ENCODE data around the gene CAP2.
"Not testable (repeated sequence)": the region's sequence is repeated elsewhere in the genome, so short reads cannot be mapped to it uniquely, and the experiment has no call there.

The CAP2 gene

DNA sequence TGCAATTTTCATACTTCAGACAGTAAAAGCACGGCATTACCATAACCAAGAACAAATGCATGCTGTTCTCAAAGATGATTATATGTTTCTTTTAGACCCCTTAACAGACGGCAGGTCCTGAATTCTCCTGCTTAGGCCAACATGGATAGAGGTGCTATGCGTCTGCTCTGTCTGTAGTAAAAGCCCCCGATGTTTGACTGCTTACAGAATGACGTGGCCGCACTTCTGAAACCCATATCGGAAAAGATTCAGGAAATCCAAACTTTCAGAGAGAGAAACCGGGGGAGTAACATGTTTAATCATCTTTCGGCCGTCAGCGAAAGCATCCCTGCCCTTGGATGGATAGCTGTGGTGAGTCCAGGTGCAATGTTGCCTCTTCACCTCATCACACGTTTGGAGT, 113.6 kb downstream of the CAP2 start:
- DNase-seq, result no peak

- DNase-seq, result no peak
Measured at GRCh38 chr6:17511084-17511483, 117.7 kb downstream of the CAP2 start.

DNA sequence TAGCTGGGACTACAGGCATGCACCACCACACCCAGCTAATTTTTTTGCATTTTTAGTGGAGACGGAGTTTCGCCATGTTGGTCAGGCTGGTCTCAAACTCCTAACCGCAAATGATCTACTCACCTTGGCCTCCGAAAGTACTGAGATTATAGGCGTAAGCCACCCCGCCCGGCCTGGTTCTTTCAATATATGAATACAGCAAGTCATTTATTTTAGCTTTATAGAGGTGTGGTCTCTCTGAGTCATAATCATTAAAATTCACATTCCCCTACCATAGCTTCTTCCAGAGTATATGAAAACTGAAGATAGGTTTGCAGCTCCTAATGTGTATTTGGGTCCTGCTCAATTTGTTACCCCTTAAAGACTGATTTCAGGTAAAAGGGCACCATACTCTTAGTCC, 118.2 kb downstream of the CAP2 start:
- no peak for DNase-seq

GRCh38 chr6:17519120-17519519, 125.7 kb downstream of the CAP2 start:
- no peak for DNase-seq

- no peak for DNase-seq
Measured at GRCh38 chr6:17525637-17526036, 132.2 kb downstream of the CAP2 start.

- no peak for DNase-seq
Measured at GRCh38 chr6:17527076-17527475, 133.7 kb downstream of the CAP2 start.

GRCh38 chr6:17530321-17530835, 137.0 kb downstream of the CAP2 start:
- no peak for DNase-seq

DNA sequence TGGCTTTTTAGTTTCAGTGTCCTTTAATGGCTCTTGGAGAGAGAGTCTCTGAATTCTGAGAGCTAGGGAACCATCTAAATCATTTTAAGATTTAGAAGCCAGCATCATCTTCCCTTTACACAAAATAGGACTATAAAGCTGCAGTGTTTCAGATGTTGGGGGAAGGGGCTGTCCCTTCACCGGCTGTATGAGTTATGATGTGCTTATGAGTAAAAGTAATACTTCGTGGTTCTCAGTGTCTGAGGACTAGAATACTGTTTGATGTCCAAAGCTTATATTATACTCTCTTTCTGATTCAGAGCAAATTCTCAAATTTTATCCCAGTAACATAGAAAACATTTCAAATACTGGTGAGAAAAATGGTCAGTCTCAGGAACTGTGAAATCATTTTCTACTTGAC, 143.2 kb downstream of the CAP2 start:
- DNase-seq, result no peak

DNA sequence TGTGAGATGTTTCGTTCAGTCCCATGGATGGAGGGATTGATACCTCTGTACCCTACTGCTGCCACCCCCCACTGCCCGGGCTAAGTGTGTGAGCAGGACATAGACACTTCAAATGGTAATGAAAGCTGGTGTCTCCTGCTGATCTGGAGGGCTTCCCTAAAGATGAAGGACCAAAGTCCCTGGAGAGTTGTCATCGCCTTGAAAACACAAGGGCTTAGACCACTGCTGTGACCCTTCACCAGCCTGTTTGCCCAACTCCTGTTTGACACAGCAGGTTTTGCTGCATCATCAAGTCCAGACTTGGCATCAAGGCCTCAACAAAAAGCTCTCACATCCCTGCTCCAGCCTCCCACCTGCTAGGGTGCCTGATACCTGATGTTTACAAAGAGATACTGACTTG, 148.8 kb downstream of the CAP2 start:
- no peak for DNase-seq

DNA sequence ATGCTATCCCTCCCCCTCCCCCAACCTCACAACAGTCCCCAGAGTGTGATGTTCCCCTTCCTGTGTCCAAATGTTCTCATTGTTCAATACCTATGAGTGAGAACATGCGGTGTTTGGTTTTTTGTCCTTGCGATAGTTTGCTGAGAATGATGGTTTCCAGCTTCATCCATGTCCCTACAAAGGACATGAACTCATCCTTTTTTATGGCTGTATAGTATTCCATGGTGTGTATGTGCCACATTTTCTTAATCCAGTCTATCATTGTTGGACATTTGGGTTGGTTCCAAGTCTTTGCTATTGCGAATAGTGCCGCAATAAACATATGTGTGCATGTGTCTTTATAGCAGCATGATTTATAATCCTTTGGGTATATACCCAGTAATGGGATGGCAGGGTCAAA, 152.3 kb downstream of the CAP2 start:
- DNase-seq, result not testable (repeated sequence)

DNA sequence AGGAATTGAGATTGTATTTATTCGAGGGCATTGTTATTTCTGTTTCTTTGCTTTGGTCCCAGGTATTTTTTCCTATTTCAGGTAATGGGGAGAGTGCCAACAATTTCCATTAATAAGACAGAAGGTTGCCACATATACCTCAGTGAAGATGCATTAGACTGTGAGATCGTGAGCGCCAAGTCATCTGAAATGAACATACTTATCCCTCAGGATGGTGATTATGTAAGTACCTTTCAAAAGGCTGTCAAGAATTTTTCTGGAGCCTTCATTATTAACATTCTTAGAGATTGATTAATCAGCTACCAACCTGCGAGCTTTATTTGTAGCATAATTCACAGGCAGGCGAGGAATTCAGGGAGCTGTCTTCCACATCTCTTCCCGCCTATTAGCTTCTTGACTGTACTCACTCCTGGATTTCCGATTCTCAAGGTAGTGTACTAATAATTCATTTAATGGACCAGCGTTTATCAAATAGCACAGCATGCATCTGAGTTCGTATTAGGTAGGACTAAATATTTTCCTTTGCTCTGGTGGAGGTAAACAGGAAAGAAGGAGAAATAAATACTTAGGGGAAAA, 158.1 kb downstream of the CAP2 start:
- DNase-seq, result no peak

- no peak for DNase-seq
Measured at GRCh38 chr6:17552861-17553260, 159.5 kb downstream of the CAP2 start.

DNA sequence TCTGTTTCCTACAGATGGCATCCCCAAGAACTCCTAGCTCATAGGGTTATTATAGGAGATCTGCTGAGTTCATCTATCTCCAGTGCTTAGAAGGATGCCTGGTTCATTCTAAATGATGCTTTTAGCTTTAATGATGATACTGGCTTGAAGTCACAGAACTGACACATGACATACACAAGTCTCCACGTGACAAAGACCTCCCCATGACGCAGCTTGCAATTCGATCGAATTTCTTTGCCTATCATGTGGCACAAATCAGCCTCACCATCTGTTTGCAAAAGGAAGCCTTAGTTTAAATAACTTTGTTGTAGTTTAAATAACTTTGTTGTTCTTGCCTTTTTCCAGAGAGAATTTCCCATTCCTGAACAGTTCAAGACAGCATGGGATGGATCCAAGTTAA, 162.6 kb downstream of the CAP2 start:
- DNase-seq, result no peak

- DNase-seq, result no peak
Measured at GRCh38 chr6:17562636-17563035, 169.2 kb downstream of the CAP2 start.

GRCh38 chr6:17565399-17565798, 172.0 kb downstream of the CAP2 start:
- DNase-seq, result no peak

DNA sequence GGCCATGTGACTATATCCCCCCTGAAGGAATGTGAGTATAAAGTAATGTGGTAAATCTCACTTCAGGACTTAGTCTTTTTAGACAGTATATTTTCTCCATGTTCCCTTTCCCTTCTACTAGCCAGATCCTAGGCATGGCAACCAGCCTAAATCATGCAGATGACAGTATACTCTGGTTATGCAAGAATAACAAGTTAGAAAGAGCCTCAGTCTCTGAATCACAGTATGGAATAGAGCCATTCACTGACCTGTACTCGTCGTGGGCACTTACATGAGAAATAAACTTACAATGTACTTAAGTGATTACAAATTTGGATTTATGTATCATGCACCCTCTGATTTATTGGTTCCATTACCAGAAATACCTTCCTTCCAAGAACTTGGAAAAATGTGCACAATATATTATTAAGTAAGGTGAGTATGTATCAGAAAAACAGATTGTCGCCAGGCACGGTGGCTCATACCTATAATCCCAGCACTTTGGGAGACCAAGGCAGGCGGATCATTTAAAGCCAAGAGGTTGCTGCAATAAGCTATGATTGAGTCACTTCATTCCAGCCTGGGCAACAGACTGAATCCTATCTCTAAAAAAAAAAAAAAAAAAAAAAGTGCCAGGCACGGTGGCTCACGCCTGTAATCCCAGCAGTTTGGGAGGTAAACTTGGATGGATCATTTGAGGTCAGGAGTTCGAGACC, 181.6 kb downstream of the CAP2 start:
- DNase-seq, result no peak

GRCh38 chr6:17577059-17577458, 183.7 kb downstream of the CAP2 start:
- DNase-seq, result no peak

DNA sequence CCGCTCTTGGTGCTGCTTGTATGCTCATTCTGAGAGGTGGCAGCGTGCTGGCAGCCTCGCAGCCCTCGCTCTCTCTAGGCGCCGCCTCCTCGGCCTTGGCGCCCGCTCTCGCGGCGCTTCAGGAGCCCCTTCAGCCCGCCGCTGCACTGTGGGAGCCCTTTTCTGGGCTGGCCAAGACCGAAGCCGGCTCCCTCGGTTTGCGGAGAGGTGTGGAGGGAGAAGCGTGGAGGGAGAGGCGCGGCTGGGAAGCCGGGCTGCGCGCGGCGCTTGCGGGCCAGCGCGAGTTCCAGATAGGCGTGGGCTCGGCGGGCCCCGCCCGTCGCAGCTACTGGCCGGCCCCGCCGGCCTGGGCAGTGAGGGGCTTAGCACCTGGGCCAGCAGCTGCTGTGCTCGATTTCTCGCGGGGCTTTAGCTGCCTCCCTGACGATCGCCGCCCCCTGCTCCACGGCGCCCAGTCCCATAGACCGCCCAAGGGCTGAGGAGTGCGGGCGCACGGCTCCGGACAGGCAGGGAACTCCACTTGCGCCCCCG, 187.2 kb downstream of the CAP2 start:
- DNase-seq, result peak; percentile 84

GRCh38 chr6:17581282-17581681, 187.9 kb downstream of the CAP2 start:
- not testable (repeated sequence) for DNase-seq

- DNase-seq, result no peak
Measured at GRCh38 chr6:17583811-17584210, 190.4 kb downstream of the CAP2 start.

DNA sequence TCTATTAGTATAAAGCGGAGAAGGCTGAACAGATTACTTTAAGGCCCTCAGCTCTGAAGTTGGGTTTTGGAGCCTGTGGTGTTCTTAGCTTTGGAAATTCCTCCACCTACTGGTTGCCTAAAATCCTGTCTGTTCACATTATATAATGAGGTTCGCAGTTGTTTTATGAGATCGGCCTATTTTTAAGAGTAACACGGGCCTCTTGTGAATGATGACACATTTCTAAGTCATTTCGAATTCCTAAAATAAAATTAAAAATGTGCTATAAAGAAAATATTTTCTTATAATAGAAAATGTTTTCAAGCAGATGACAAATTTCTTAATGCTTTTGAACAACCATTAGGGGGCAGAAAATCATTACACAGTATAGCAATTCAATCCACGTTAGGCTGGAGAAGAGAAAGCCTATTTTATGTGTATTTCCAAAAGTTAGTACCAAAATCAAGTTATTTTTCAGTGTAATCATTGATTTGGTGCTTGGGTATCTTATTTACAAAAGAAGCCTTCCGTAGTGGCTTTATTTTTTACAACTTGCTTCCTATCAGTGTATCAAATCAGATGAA, 190.9 kb downstream of the CAP2 start:
- DNase-seq, result peak; percentile 72

DNA sequence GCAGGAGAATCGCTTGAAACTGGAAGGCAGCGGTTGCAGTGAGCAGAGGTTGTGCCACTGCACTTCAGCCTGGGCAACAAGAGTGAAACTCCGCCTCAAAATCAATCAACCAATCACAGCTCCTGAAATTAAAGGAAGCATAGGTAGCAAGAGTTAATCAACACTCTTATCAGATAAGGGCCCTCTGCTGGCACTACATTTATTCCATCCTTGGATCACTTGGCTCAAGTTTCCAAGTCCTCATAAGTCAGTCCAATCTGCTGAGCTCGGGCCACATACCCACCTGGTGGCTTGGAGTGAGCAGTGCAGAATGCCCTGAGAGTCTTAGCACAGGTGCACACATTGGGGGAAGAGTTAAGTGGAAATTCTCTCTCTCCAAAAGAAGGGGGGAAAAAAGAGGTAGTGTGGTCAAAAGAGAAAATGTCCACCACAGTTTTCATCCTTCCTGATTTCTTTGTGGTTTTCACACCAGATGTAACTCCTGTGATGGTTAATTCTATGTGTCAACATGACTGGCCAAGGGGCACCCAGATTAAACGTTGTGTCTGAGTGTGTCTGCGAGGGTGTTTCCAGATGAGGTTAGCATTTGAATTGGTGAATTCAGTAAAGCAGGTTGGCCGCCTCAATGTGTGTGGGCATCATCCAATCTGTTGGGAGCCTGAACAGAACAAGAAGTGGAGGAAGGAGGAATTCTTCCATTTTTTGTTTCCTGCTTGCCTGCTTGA, 192.5 kb downstream of the CAP2 start:
- DNase-seq, result no peak

- DNase-seq, result not testable (repeated sequence)
Measured at GRCh38 chr6:17586623-17587022, 193.2 kb downstream of the CAP2 start.

GRCh38 chr6:17588011-17588410, 194.6 kb downstream of the CAP2 start:
- DNase-seq, result no peak

Data from NCI-H2227 treated with DMSO at 0.1 percent for 48 hours (cell line).